AG20443 (cell line): ENCODE results near the gene MEG3.

Experiments used
- DNase-seq: peaks from one replicate; pipeline ENCODE4 v3.0.0; 2012; ENCODE audit warnings: low spot score, mixed read lengths

MEG3 gene

GRCh38 chr14:100898465-100898864 lies 72.5 kb downstream of the MEG3 start:
- DNase-seq, result no peak

DNA sequence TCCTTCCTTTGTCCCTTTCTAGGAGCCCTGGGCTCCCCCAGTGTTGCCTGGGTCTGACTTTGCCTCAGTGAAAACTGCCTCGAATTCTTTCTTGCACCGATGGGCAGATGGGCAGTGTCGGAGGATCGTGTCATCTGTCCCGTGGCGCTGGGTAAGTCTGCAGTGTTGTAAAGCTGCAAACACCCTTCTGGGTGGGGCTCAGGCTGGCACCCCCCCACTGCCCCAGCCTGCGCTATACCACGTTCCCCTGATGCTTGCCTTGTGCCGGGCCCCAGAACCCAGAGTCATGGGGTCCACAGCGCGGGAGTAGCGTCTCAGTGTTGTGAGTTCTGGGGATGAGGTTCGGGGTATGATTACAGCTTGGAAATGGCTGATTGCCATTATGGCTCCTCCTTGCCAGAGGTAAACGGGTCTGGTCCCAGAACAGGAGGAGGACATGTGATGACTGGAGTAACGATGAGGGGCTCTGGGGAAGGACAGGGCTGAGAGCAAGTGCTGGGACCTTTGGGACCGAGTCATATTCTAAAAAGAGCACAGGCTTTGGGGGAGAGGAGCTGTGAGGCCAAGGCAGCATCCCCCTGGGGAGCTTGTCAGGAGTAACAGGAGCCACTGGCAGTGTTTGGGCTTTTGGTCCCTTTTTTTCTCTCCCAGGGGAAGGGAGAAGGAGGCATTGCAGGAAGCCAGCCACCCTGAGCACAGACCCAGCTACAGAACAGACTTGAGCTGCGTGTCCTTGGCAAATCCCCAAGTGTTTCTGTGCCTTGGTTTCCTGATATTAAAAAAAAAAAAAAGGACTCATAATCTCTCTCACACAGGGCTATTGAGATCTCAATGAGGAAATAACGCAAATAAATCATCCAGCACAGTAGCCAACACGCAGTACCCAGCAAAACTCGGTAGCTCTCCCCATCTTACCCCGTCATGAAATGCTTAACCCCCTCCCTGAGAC lies 73.3 kb downstream of the MEG3 start:
- DNase-seq, result no peak

GRCh38 chr14:100899884-100900771 lies 74.2 kb downstream of the MEG3 start:
- no peak for DNase-seq

DNA sequence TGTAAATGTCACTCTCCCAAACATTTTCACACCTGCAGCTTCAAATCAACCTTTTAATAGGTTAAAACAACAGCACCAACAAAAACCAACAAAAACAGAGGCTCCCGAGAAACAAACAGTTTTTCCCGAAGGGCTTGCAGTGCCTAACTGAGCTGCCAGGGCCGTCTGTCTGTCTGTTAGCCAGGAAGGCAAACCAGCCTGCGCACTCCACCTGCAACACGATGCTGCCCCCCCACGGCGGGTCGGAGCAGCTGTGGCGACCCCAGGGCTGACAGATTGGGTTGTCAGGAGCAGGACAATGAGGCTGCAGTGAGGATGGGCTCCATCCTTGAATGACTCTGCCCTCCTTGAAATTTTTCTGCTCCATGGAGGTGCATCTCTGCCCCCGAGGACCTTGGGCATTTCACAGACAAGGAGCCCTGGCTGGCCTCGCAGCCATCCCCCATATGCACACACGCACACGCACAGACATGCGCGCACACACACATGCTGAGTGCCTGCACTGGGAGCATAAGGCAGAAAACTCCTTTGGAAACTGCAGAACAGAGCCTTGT lies 75.0 kb downstream of the MEG3 start:
- no peak for DNase-seq

DNA sequence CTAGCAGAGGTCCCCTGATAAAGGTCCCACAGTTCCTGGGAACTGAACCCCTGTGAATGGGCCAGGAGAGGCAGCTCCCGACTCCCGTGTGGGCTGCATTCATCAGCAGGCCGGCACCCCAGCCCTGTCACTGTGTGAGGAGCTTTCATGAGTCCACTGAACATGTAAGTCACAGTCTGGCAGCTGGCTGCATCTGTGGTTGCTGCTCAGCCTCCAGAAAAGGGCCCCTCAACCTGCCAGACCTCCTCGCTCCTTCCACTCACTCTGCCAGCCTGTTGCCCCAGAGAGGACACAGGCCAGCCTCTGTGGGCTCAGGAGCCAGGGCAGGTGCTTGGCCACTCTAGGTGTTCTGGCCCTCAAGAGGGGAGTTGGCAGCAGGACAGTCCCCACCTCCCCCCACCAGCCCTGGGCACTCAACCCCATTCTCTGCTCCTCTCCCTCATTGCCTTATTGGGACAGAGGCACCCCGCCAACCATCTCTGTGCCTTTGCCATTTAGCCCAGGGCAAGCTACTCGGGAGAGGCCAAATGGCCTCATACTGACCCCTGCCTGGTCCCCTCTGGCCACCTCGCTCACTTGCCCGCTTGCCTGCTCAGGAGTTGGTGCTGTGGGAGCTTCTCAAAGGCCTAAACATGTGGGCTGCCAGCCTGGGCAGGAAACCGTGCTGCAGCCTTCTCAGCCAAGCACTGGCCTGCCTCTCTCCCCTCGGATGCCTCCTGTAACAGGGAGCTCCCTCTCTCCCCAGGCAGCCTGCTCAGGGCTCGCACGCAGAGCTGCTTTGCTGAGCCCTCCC lies 75.7 kb downstream of the MEG3 start:
- DNase-seq, result no peak

DNA sequence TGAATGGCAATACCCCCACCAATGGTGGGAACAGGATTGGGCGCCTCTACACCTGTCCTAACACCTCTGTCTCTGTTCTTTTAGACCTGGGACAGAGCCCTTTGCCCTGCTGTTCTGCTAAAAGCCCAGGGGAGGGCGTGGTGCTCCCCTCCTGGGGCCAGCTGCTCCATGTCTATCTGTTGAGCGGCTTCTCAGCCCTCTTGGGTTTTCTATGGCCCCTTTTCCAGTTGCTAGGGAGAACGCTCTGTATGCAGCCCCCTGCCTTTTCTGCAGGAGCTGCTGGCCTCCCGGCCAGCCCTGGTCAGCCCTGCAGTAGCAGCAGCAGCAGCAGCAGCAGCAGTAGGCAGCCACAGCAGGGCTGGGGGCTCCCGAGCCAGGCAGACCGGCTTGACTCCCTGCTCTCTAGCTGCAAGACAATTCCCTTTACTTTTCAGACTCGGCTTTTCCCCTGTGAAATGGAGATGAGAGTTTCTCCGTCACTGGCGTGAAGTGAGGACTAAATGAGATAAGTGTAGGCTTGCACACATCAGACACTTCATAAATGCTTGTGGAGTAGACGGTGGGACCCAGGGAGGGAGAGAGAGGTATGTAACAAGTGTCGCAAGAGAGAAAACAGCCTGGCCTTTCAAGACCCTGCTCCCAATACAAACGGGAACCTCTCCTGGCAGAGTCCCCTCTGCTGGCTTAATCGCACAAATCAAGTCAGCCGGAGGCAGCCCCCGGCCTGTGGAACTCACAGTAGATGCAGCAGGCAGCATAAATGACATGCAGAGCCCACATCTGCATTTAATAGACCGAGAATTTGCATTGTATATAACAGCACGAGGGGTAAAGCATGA lies 76.6 kb downstream of the MEG3 start:
- DNase-seq, result no peak

- no peak for DNase-seq
Measured at GRCh38 chr14:100903134-100903468, 77.2 kb downstream of the MEG3 start.

DNA sequence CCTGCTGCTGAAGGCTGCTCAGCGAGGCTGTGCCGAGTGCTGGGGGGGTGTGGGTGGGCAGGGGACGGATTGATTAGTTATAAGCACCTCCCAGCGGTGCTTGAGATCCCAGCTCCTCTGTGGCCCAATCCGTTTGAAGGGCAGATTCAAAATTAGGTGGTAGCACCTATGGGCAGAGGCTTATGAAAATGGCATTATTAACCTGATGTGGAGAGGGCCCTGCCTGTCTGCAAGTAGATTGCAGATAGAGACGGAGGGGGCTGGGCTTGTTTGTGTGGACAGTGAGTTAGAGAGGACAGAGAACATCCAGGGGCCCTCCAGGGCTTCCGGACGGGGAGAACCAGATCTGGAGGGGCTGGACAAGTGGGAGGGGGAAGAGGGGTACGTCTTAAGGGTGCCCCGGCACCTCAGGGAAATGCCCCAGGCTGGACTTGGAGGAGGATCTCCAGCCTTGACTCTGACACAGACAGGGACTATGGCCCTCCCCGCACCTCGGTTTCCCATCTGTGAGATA lies 77.8 kb downstream of the MEG3 start, which contains the start of gene RTL1:
Gene RTL1 (minus strand): TSS at position 51 of the 514 bp plus-strand sequence. CDS start 18,934 bp downstream, outside the sequence.
- DNase-seq, result peak; percentile 5

DNA sequence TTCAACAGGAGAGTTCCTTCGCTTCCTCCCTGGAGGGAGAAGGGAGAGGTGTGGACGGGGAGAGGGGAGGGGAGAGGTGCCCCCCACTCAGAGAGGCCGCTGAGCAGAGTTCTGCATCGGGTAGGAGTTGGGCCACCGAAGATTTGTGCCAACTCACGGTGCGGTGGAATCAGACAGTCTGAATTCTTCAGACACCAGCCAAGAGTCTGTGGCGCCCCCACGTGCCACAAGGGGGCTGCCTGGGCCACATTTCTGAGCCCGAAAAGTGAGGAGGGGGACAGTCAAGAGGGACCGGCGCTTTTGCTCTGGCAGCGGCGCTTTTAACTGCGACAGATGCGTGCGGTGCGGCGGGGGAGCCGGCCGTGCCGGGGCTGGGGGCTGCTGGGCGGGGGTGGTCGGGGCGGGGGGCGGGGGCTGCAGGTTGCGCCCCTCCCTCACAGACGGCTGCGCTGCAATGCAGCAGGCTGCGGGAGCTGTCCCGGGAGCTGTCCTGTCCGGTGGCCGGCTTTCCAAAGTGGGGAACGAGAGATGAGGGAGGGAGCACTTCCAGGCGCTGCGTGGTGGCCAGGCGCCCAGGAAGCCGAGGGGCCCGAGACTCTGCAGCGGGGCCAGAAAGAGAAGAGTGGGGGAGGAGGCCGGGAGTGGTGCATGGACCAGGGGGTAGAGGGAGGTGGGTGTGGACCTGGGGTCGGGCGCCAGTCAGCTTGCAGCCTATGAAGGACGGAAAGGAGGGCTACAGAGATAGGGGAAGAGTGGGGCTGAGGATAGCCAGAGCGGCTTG lies 78.6 kb downstream of the MEG3 start:
- DNase-seq, result peak; percentile 9

- DNase-seq, result peak; percentile 5
Measured at GRCh38 chr14:100905166-100905565, 79.2 kb downstream of the MEG3 start.

- DNase-seq, result peak; percentile 9
Measured at GRCh38 chr14:100906420-100906819, 80.5 kb downstream of the MEG3 start.

GRCh38 chr14:100907240-100907639 lies 81.3 kb downstream of the MEG3 start:
- DNase-seq, result peak; percentile 5

GRCh38 chr14:100909439-100909838 lies 83.5 kb downstream of the MEG3 start:
- peak; percentile 7 for DNase-seq
